Brain pericyte (primary cell): ENCODE results near the gene MYBPH.

ENCODE experiments used
- DNase-seq: peaks from one replicate; pipeline ENCODE4 v3.0.0-alpha.2; 2012; ENCODE audit warnings: low read depth, low spot score

The MYBPH gene

GRCh38 chr1:203150511-203151297 lies 24.9 kb downstream of the MYBPH start:
- DNase-seq = no peak

- DNase-seq = no peak
Observed at GRCh38 chr1:203149188-203149840, 26.3 kb downstream of the MYBPH start.

- no peak for DNase-seq
Observed at GRCh38 chr1:203148579-203148978, 27.0 kb downstream of the MYBPH start.

GRCh38 chr1:203148127-203148526 lies 27.5 kb downstream of the MYBPH start:
- DNase-seq = no peak

GRCh38 chr1:203147376-203147775 lies 28.2 kb downstream of the MYBPH start:
- no peak for DNase-seq

GRCh38 chr1:203146537-203146936 lies 29.1 kb downstream of the MYBPH start:
- no peak for DNase-seq

- DNase-seq = no peak
Observed at GRCh38 chr1:203146042-203146369, 29.6 kb downstream of the MYBPH start.

- DNase-seq = no peak
Observed at GRCh38 chr1:203145321-203146041, 30.1 kb downstream of the MYBPH start.

- no peak for DNase-seq
Observed at GRCh38 chr1:203144661-203145060, 31.0 kb downstream of the MYBPH start.

- no peak for DNase-seq
Observed at GRCh38 chr1:203143641-203144040, 32.0 kb downstream of the MYBPH start.

- no peak for DNase-seq
Observed at GRCh38 chr1:203142684-203143408, 32.8 kb downstream of the MYBPH start.

GRCh38 chr1:203142124-203142523 lies 33.5 kb downstream of the MYBPH start:
- DNase-seq = no peak

GRCh38 chr1:203140743-203141520 lies 34.7 kb downstream of the MYBPH start:
- DNase-seq = no peak

- no peak for DNase-seq
Observed at GRCh38 chr1:203139976-203140475, 35.6 kb downstream of the MYBPH start.

- no peak for DNase-seq
Observed at GRCh38 chr1:203138066-203138465, 37.6 kb downstream of the MYBPH start.

GRCh38 chr1:203137324-203137723 lies 38.3 kb downstream of the MYBPH start:
- DNase-seq = no peak

- no peak for DNase-seq
Observed at GRCh38 chr1:203136409-203137042, 39.1 kb downstream of the MYBPH start.

GRCh38 chr1:203135636-203136305 lies 39.9 kb downstream of the MYBPH start:
- DNase-seq = no peak

- DNase-seq = no peak
Observed at GRCh38 chr1:203133970-203134725, 41.5 kb downstream of the MYBPH start.
